A549 treated with CpdA at 1 μM for 4 hours (cell line): ENCODE results near the gene GYPA. TPM values are rescaled to one million over a fixed set of nuclear protein-coding genes. Genes with fewer than 3 reads are reported as not detected.

ENCODE experiments used
- total RNA-seq: library from RNA; stranded (reverse); fragments of 200-300 nt; extraction: Qiagen RNA extraction; gene quantifications from 5 replicates; pipeline ENCODE4 v1.2.3, GENCODE V29; 2022; ENCODE audit warnings: low read depth

The GYPA gene
- total RNA-seq, result not detected in 5 replicates

GRCh38 chr4:144140594-144141295, at the start of gene GYPA:
TSS of gene GYPA (minus strand) at chr4:144140718. CDS start at chr4:144140635, 83 bp downstream.

Other genes with a start within 250 kb of the GYPA start
- gene GYPE, start 235.2 kb downstream of the GYPA start, total RNA-seq, result not detected in 5 replicates
- not detected in 5 replicates for gene GYPB, start 121.3 kb downstream of the GYPA start, total RNA-seq